HCT116 (cell line): ENCODE measurements around the gene ANKRD29. TPM values are rescaled to one million over a fixed set of nuclear protein-coding genes. Genes with fewer than 3 reads are reported as not detected.

Source experiments
- ATAC-seq: fragments of 200-7000 bp; cut with Tn5 transposase; 2 replicates; pipeline ENCODE4 v1.9.1; 2020; ENCODE audit warnings: mild to moderate bottlenecking, moderate library complexity
- BruUV-seq: library from RNA; stranded (reverse); fragments of 400-500 nt; replicated peaks from 2 replicates; lab custom pipeline; 2021; lab: Mats Ljungman, UMichigan
- CTCF ChIA-PET: fragments of 300-600 bp; sonication (Branson Sonifier 250); formaldehyde crosslinking; loops from one replicate; lab custom pipeline; 2021; ENCODE audit warnings: antibody characterized with exemption; lab: Charles Lee
- POLR2A ChIA-PET: fragments of 300-600, 350-600 bp; sonication (Branson Sonifier 250); formaldehyde crosslinking; loops from one replicate; lab custom pipeline; 2021; ENCODE audit warnings: antibody characterized with exemption; lab: Charles Lee
- RAD21 ChIA-PET, 2 experiments: fragments of 300-600 bp; sonication (Branson Sonifier 250); formaldehyde crosslinking; loops; one replicate each; lab custom pipeline; 2023; ENCODE audit warnings: low total read pairs in 2 of 2; ENCODE audit not compliant: uncharacterized antibody in 2 of 2, unreplicated experiment in 2 of 2, low non-redundant PET in 1 of 2; lab: Charles Lee
- DNase-seq: peaks from one replicate; pipeline ENCODE4 v3.0.0-alpha.2; 2010; ENCODE audit warnings: low read depth, low spot score
- H2AFZ ChIP-seq: fragments of 200-600 bp; shearing (Covaris generic), sonication (generic); 2 replicates; pipeline ENCODE4 v1.6.1; 2017; ENCODE audit warnings: low read depth, mixed run types, mixed read lengths, antibody characterized with exemption, low read length; ENCODE audit not compliant: poor library complexity, severe bottlenecking
- H3K27ac ChIP-seq: 2 replicates; pipeline ENCODE4 v1.5.1; 2012; ENCODE audit warnings: low read depth, low read length
- H3K27me3 ChIP-seq: fragments of 200-600 bp; sonication (generic); 2 replicates; pipeline ENCODE4 v1.6.1; 2016; ENCODE audit warnings: mixed run types, low read length, mixed read lengths; ENCODE audit not compliant: insufficient read depth
- H3K36me3 ChIP-seq, 2 experiments: fragments of 200-500 bp in 1 of 2; fragments of 200-600 bp in 1 of 2; sonication (Bioruptor generic) in 1 of 2; sonication (generic) in 1 of 2; 2 replicates each; pipeline versions ENCODE4 v1.5.1 to v1.6.1; 2014 to 2016; ENCODE audit warnings: low read length in 2 of 2, inconsistent platforms in 1 of 2, mixed read lengths in 1 of 2, mixed run types in 1 of 2; ENCODE audit not compliant: insufficient read depth in 2 of 2, control insufficient read depth in 1 of 2
- H3K4me1 ChIP-seq, 2 experiments: fragments of 200-600 bp in 1 of 2; sonication (generic) in 1 of 2; 2 replicates each; pipeline versions ENCODE4 v1.5.1 to v1.6.1; 2012 to 2017; ENCODE audit warnings: low read length in 2 of 2, inconsistent platforms in 1 of 2, mild to moderate bottlenecking in 1 of 2, mixed read lengths in 1 of 2, mixed run types in 1 of 2, moderate library complexity in 1 of 2; ENCODE audit not compliant: insufficient read depth in 2 of 2, control insufficient read depth in 1 of 2
- H3K4me2 ChIP-seq: fragments of 200-600 bp; sonication (generic); 2 replicates; pipeline ENCODE4 v1.6.1; 2017; ENCODE audit warnings: mixed run types, low read length, mixed read lengths
- H3K4me3 ChIP-seq, 2 experiments: fragments of 200-600 bp in 1 of 2; sonication (generic) in 1 of 2; replicated peaks in 1 of 2; 2 replicates each; pipeline ENCODE4 v1.5.1; 2011 to 2016; ENCODE audit warnings: low read length in 2 of 2, control low read depth in 1 of 2, low read depth in 1 of 2, mild to moderate bottlenecking in 1 of 2, mixed read lengths in 1 of 2, mixed run types in 1 of 2
- H3K79me2 ChIP-seq: fragments of 200-600 bp; sonication (generic); 2 replicates; pipeline ENCODE4 v1.6.1; 2017; ENCODE audit warnings: mild to moderate bottlenecking, mixed run types, low read length, moderate library complexity, mixed read lengths; ENCODE audit not compliant: insufficient read depth
- H3K9ac ChIP-seq: fragments of 200-600 bp; sonication (generic); 2 replicates; pipeline ENCODE4 v1.6.1; 2016; ENCODE audit warnings: low read length, mixed read lengths
- H3K9me2 ChIP-seq: fragments of 200-600 bp; sonication (generic), shearing (Covaris generic); 2 replicates; pipeline ENCODE4 v1.6.1; 2017; ENCODE audit warnings: mixed run types, mild to moderate bottlenecking, moderate library complexity; ENCODE audit not compliant: insufficient read depth
- H3K9me3 ChIP-seq, 2 experiments: fragments of 200-500 bp in 1 of 2; fragments of 200-600 bp in 1 of 2; sonication (Bioruptor generic) in 1 of 2; sonication (generic) in 1 of 2; 2 replicates each; pipeline ENCODE4 v1.6.1; 2014 to 2017; ENCODE audit warnings: low read length in 2 of 2, mixed read lengths in 2 of 2, inconsistent platforms in 1 of 2, low read depth in 1 of 2, mild to moderate bottlenecking in 1 of 2, mixed run types in 1 of 2, moderate library complexity in 1 of 2; ENCODE audit not compliant: control insufficient read depth in 1 of 2, insufficient read depth in 1 of 2
- H4K20me1 ChIP-seq: fragments of 200-600 bp; sonication (generic), shearing (Covaris generic); 2 replicates; pipeline ENCODE4 v1.6.1; 2017; ENCODE audit warnings: mixed run types, mild to moderate bottlenecking, moderate library complexity; ENCODE audit not compliant: insufficient read depth
- CEBPB ChIP-seq: IDR thresholded peaks from 2 replicates; pipeline ENCODE4 v1.6.1; 2012; ENCODE audit warnings: low read depth
- EGR1 ChIP-seq: IDR thresholded peaks from 2 replicates; pipeline ENCODE4 v1.6.1; 2012; ENCODE audit warnings: low read depth
- ELF1 ChIP-seq: IDR thresholded peaks from 2 replicates; pipeline ENCODE4 v1.6.1; 2012; ENCODE audit warnings: low read depth, borderline replicate concordance
- POLR2A ChIP-seq: IDR thresholded peaks from 2 replicates; pipeline ENCODE4 v1.7.0; 2011; ENCODE audit warnings: borderline replicate concordance; ENCODE audit not compliant: insufficient read depth, insufficient read length; ENCODE audit errors: extremely low read depth
- POLR2AphosphoS5 ChIP-seq: IDR thresholded peaks from 2 replicates; pipeline ENCODE4 v1.6.1; 2011; ENCODE audit warnings: mild to moderate bottlenecking, low read depth, low read length, moderate library complexity
- TCF7L2 ChIP-seq: IDR thresholded peaks from 2 replicates; pipeline ENCODE4 v1.7.0; 2011; ENCODE audit warnings: borderline replicate concordance, inconsistent platforms; ENCODE audit not compliant: insufficient read depth, insufficient read length; ENCODE audit errors: extremely low read depth
- YY1 ChIP-seq: IDR thresholded peaks from 2 replicates; pipeline ENCODE4 v1.6.1; 2011; ENCODE audit warnings: low read length, low read depth, moderate library complexity, mild to moderate bottlenecking; ENCODE audit not compliant: insufficient replicate concordance; ENCODE audit errors: extremely low read depth
- intact Hi-C: fragments of 100-400 bp; cut with micrococcal nuclease; formaldehyde crosslinking; loops from 2 replicates; pipeline ENCODE4 v1.10.0; 2022
- total RNA-seq: library from RNA; stranded (reverse); gene quantifications from one replicate; pipeline ENCODE4 v1.2.1, GENCODE V29; 2021; ENCODE audit not compliant: unreplicated experiment
- TF ChIP-seq, protein P1 (sequence below), 3 experiments: fragments of 200-600 bp in 1 of 3; sonication (generic) in 1 of 3; IDR thresholded peaks in 2 of 3; conservative IDR thresholded peaks in 1 of 3; 2 replicates each; pipeline ENCODE4 v1.5.1; 2012 to 2017; ENCODE audit warnings: low read depth in 2 of 3, low read length in 2 of 3, antibody characterized with exemption in 1 of 3, borderline replicate concordance in 1 of 3, control low read depth in 1 of 3, mild to moderate bottlenecking in 1 of 3, mixed read lengths in 1 of 3, mixed run types in 1 of 3, moderate library complexity in 1 of 3; ENCODE audit not compliant: insufficient read depth in 1 of 3
- TF ChIP-seq, protein P2 (sequence below): IDR thresholded peaks from 2 replicates; pipeline ENCODE4 v1.6.1; 2012

Gene ANKRD29
- total RNA-seq, 1 experiment from 2014 or later = 8.8 TPM

DNA sequence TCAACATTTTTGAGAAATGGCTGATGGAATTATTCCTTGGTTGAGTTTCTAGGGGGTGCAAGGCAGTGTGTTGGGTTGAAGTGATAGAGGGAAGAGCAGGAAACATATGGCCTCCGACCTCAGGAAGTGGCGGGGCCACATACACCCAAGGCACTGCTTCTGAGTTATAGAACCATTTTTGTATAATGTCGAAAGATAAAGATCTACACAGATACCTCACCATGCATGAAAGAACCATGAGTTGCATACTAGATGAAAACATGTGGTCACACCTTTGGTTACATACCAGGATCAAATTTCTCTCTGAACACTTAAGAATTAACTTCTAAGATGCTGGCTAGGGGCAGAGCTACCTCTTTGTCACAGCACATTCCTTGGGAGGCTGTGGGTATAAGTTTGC, 49.7 kb upstream of the ANKRD29 start:
- H3K79me2 ChIP-seq = no peaks in the 10 kb centered on the region
- H3K9me3 ChIP-seq = no peaks in the 10 kb centered on the region
- no peak overlapping the region for H3K9ac ChIP-seq
- H3K4me1 ChIP-seq = peaks cover 6 to 27% of the 10 kb centered on the region in 2 experiments
- H4K20me1 ChIP-seq = no peaks in the 10 kb centered on the region
- no TSS peak for BruUV-seq
- no peak overlapping the region for H3K27ac ChIP-seq
- no peak overlapping the region for H3K4me3 ChIP-seq
- H3K27me3 ChIP-seq = no peaks in the 10 kb centered on the region
- no peak overlapping the region for H2AFZ ChIP-seq
- intact Hi-C loops = no loop called here
- ChIA-PET RAD21 (no interaction called here), POLR2A (no interaction called here), CTCF (interaction anchor here (1.8 kb wide), 1 partner anchor 10 kb away, joined by 6 read pairs; no protein-coding TSS in a partner anchor)
- TF ChIP-seq, protein P1, sequence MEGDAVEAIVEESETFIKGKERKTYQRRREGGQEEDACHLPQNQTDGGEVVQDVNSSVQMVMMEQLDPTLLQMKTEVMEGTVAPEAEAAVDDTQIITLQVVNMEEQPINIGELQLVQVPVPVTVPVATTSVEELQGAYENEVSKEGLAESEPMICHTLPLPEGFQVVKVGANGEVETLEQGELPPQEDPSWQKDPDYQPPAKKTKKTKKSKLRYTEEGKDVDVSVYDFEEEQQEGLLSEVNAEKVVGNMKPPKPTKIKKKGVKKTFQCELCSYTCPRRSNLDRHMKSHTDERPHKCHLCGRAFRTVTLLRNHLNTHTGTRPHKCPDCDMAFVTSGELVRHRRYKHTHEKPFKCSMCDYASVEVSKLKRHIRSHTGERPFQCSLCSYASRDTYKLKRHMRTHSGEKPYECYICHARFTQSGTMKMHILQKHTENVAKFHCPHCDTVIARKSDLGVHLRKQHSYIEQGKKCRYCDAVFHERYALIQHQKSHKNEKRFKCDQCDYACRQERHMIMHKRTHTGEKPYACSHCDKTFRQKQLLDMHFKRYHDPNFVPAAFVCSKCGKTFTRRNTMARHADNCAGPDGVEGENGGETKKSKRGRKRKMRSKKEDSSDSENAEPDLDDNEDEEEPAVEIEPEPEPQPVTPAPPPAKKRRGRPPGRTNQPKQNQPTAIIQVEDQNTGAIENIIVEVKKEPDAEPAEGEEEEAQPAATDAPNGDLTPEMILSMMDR (IDR thresholded peaks at IDR 0.05 in 2 of 3, conservative IDR thresholded peaks at IDR 0.05 in 1 of 3; ENCODE audit: borderline replicate concordance in 1 of 3, insufficient read depth in 1 of 3, low read depth in 2 of 3, low read length in 2 of 3) = no peak
- TF ChIP-seq TCF7L2 = no peak
- no peak for TF ChIP-seq CEBPB
- TF ChIP-seq, protein P2, sequence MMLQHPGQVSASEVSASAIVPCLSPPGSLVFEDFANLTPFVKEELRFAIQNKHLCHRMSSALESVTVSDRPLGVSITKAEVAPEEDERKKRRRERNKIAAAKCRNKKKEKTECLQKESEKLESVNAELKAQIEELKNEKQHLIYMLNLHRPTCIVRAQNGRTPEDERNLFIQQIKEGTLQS = no peak
- no peak for TF ChIP-seq POLR2AphosphoS5
- TF ChIP-seq ELF1 = no peak
- TF ChIP-seq POLR2A = no peak
- no peak for TF ChIP-seq EGR1
- TF ChIP-seq YY1 = no peak
- no peak overlapping the region for H3K4me2 ChIP-seq
- ATAC-seq (no peak), DNase-seq (no peak)
- H3K36me3 ChIP-seq = no peaks in the 10 kb centered on the region
- H3K9me2 ChIP-seq = no peaks in the 10 kb centered on the region
